BE2C (cell line): ENCODE data around the gene SLC7A5.

Experiments
- DNase-seq: peaks from one replicate; pipeline ENCODE4 v3.0.0-alpha.2; 2020
- H3K27me3 ChIP-seq: fragments of 250-450 bp; sonication (Bioruptor Pico); 2 replicates; pipeline ENCODE4 v1.5.1; 2020; ENCODE audit warnings: mild to moderate bottlenecking
- H3K36me3 ChIP-seq: fragments of 250-450 bp; sonication (Bioruptor Pico); 2 replicates; pipeline ENCODE4 v1.5.1; 2020; ENCODE audit warnings: mild to moderate bottlenecking
- H3K4me1 ChIP-seq: fragments of 250-450 bp; sonication (Bioruptor Pico); 2 replicates; pipeline ENCODE4 v1.5.1; 2020
- H3K4me3 ChIP-seq: 2 replicates; pipeline ENCODE4 v1.5.1; 2011; ENCODE audit warnings: low read depth, low read length
- H3K9me3 ChIP-seq: fragments of 250-450 bp; sonication (Bioruptor Pico); 2 replicates; pipeline ENCODE4 v1.5.1; 2020
- CTCF ChIP-seq: IDR thresholded peaks from 2 replicates; pipeline ENCODE4 v1.5.1; 2012; ENCODE audit warnings: mild to moderate bottlenecking, low read depth, low read length

The SLC7A5 gene

GRCh38 chr16:87847785-87848675, 21.3 kb downstream of the SLC7A5 start:
- TF ChIP-seq CTCF = no peak
- peaks cover 46% of the 10 kb centered on the region for H3K4me1 ChIP-seq
- no peak overlapping the region for H3K4me3 ChIP-seq

GRCh38 chr16:87847467-87847784, 21.9 kb downstream of the SLC7A5 start:
- H3K4me1 ChIP-seq = peaks cover 40% of the 10 kb centered on the region
- no peak for DNase-seq
- no peaks in the 10 kb centered on the region for H3K9me3 ChIP-seq
- no peaks in the 10 kb centered on the region for H3K27me3 ChIP-seq
- no peak for TF ChIP-seq CTCF
- no peak overlapping the region for H3K4me3 ChIP-seq
- peaks cover 92% of the 10 kb centered on the region for H3K36me3 ChIP-seq

More at GRCh38 chr16:87847785-87848675, 21.3 kb downstream of the SLC7A5 start:
- DNase-seq = no peak
- no peaks in the 10 kb centered on the region for H3K9me3 ChIP-seq
- H3K36me3 ChIP-seq = peaks cover 90% of the 10 kb centered on the region
- H3K27me3 ChIP-seq = no peaks in the 10 kb centered on the region

- H3K36me3 ChIP-seq = peaks cover 90% of the 10 kb centered on the region
- peaks cover 34% of the 10 kb centered on the region for H3K4me1 ChIP-seq
- no peak overlapping the region for H3K4me3 ChIP-seq
- no peak for DNase-seq
- no peaks in the 10 kb centered on the region for H3K9me3 ChIP-seq
- no peak for TF ChIP-seq CTCF
- H3K27me3 ChIP-seq = no peaks in the 10 kb centered on the region
Measured at GRCh38 chr16:87846705-87847466, 22.4 kb downstream of the SLC7A5 start.

GRCh38 chr16:87845807-87846619, 23.3 kb downstream of the SLC7A5 start:
- H3K9me3 ChIP-seq = no peaks in the 10 kb centered on the region
- DNase-seq = no peak
- peaks cover 26% of the 10 kb centered on the region for H3K4me1 ChIP-seq
- no peaks in the 10 kb centered on the region for H3K27me3 ChIP-seq
- no peak overlapping the region for H3K4me3 ChIP-seq
- H3K36me3 ChIP-seq = peaks cover 90% of the 10 kb centered on the region
- TF ChIP-seq CTCF = no peak

- peaks cover 18% of the 10 kb centered on the region for H3K4me1 ChIP-seq
- no peak overlapping the region for H3K4me3 ChIP-seq
- H3K27me3 ChIP-seq = no peaks in the 10 kb centered on the region
- peaks cover 90% of the 10 kb centered on the region for H3K36me3 ChIP-seq
- no peak for TF ChIP-seq CTCF
- no peak for DNase-seq
- no peaks in the 10 kb centered on the region for H3K9me3 ChIP-seq
Measured at GRCh38 chr16:87845213-87845612, 24.1 kb downstream of the SLC7A5 start.
